Measurements from ENCODE around the gene STK11. TPM values are rescaled to one million over a fixed set of nuclear protein-coding genes. Genes with fewer than 3 reads are reported as not detected.

Gene STK11
- polyA plus RNA-seq, 2 of the 4 experiments (the other 2 are of a cell fraction): 16.2 to 33.6 TPM

- TF ChIP-seq ESRRA (IDR thresholded peaks at IDR 0.05; ENCODE audit: borderline replicate concordance, low read length) (no peak), BHLHE40 (IDR thresholded peaks at IDR 0.05; ENCODE audit: low read depth, low read length) (no peak), ZC3H11A (IDR thresholded peaks at IDR 0.05) (no peak), POLR2A (IDR thresholded peaks at IDR 0.05; ENCODE audit: low read length) (peak; percentile 92)
Observed at GRCh38 chr19:1269065-1269477, 63.5 kb downstream of the STK11 start, which contains the start of gene CIRBP (continued).

GRCh38 chr19:1269478-1270212 is 64.1 kb downstream of the STK11 start:
- ChIA-PET POLR2A (interaction anchor here (0.6 to 1.6 kb wide), 12 partner anchors 9 to 285 kb away, joined by 3 to 98 read pairs (median 8); partner anchors contain the start of genes ABCA7, ATP5F1D, RNU6-2 and WDR18), CTCF (interaction anchor here (1.2 to 18.7 kb wide), 3 partner anchors 14 to 49 kb away, joined by 3 to 500 read pairs (median 107); partner anchors contain the start of gene ATP5F1D)
- DNase-seq (ENCODE audit: low read depth in 1 of 2, low spot score in 1 of 2) (peak; percentile 64 to 86), ATAC-seq (peak; percentile 3 to 5), FAIRE-seq (no peak)
- H3K4me2 ChIP-seq: peak overlapping the region; percentile 97
- peak overlapping the region; percentile 81 for H3K4me3 ChIP-seq
- H3K4me1 ChIP-seq: peaks cover 65% of the 10 kb centered on the region
- WGBS (ENCODE audit: missing lambda C conversion rate): 0% methylated on average over 15 of the region's 64 CpGs
- H3K27ac ChIP-seq: peak overlapping the region; percentile 99 to 100
- H3K9me3 ChIP-seq: no peaks in the 10 kb centered on the region
- peak; percentile 59; the same call in 1 of the 2 replicates for TF ChIP-seq PBX3 (IDR thresholded peaks at IDR 0.05)
- peak; percentile 22; the same call in 2 of the 3 replicates for TF ChIP-seq BCL3 (IDR thresholded peaks at IDR 0.05)
- TF ChIP-seq USF2 (IDR thresholded peaks at IDR 0.05): peak; percentile 53
- no peak for TF ChIP-seq KDM5A (IDR thresholded peaks at IDR 0.05)
- TF ChIP-seq CHD4 (IDR thresholded peaks at IDR 0.05; ENCODE audit: borderline replicate concordance): no peak
- no peak for TF ChIP-seq HDAC2 (IDR thresholded peaks at IDR 0.05)
- no peak for TF ChIP-seq RCOR1 (IDR thresholded peaks at IDR 0.05; ENCODE audit: low read depth, low read length)
- peak; percentile 22 for TF ChIP-seq MAFK (IDR thresholded peaks at IDR 0.05; ENCODE audit: partially characterized antibody)
- TF ChIP-seq MAX (IDR thresholded peaks at IDR 0.05): peak; percentile 93
- peak; percentile 87 to 96 for TF ChIP-seq JUN (IDR thresholded peaks at IDR 0.05)
- TF ChIP-seq CBX8 (IDR thresholded peaks at IDR 0.05): no peak
- no peak for TF ChIP-seq NPAS2 (CRISPR knock-in tag; IDR thresholded peaks at IDR 0.05; ENCODE audit: borderline replicate concordance)
- TF ChIP-seq MYC (IDR thresholded peaks at IDR 0.05; ENCODE audit: borderline replicate concordance, low read length): peak; percentile 88
- no peak; the same call in 1 of the 2 replicates for TF ChIP-seq EHF (CRISPR knock-in tag; IDR thresholded peaks at IDR 0.05)
- TF ChIP-seq SREBF2 (IDR thresholded peaks at IDR 0.05): no peak
- peak; percentile 96 for TF ChIP-seq E2F6 (IDR thresholded peaks at IDR 0.05; ENCODE audit: borderline replicate concordance, low read depth)
- no peak for TF ChIP-seq NR3C1 (IDR thresholded peaks at IDR 0.05)
- no peak for TF ChIP-seq ZNF302 (CRISPR knock-in tag; IDR thresholded peaks at IDR 0.05)
- TF ChIP-seq KDM1A (IDR thresholded peaks at IDR 0.05; ENCODE audit: low read depth): no peak
- TF ChIP-seq CTCF (IDR thresholded peaks at IDR 0.05): no peak
- no peak for TF ChIP-seq ZC3H11A (IDR thresholded peaks at IDR 0.05)
- no peak for TF ChIP-seq HOXA7 (CRISPR knock-in tag; IDR thresholded peaks at IDR 0.05)
- no peak for TF ChIP-seq POLR2A (IDR thresholded peaks at IDR 0.05; ENCODE audit: low read length)
- TF ChIP-seq RAD21 (conservative IDR thresholded peaks at IDR 0.05 in 1 of 2, IDR thresholded peaks at IDR 0.05 in 1 of 2): no peak
- TF ChIP-seq ATOH8 (CRISPR knock-in tag; IDR thresholded peaks at IDR 0.05; ENCODE audit: low read depth): 0 out of 2 replicates have a peak, but pooled peaks have one; percentile 12
- no peak for TF ChIP-seq EP300 (IDR thresholded peaks at IDR 0.05)
- TF ChIP-seq EHMT2 (IDR thresholded peaks at IDR 0.05; ENCODE audit: low read depth): no peak
- TF ChIP-seq TFCP2L1 (CRISPR knock-in tag; IDR thresholded peaks at IDR 0.05): peak; percentile 35; the same call in 1 of the 2 replicates
- no peak; the same call in none of the 2 replicates for TF ChIP-seq HOXB5 (CRISPR knock-in tag; IDR thresholded peaks at IDR 0.05)
- TF ChIP-seq CBX2 (IDR thresholded peaks at IDR 0.05; ENCODE audit: borderline replicate concordance, low read depth): no peak
